GM12891 (cell line): ENCODE measurements around the gene STK16.

Experiments used
- PAX5 ChIP-seq: IDR thresholded peaks from 2 replicates; pipeline ENCODE4 v1.6.1; 2011; ENCODE audit warnings: low read length, moderate library complexity, mild to moderate bottlenecking; ENCODE audit not compliant: insufficient read depth, severe bottlenecking
- POLR2A ChIP-seq: IDR thresholded peaks from 2 replicates; pipeline ENCODE4 v1.6.1; 2011; ENCODE audit warnings: low read depth, low read length, control low read depth
- POLR2AphosphoS5 ChIP-seq: IDR thresholded peaks from 2 replicates; pipeline ENCODE4 v1.6.1; 2011; ENCODE audit warnings: low read depth, low read length, control low read depth
- POU2F2 ChIP-seq: IDR thresholded peaks from 2 replicates; pipeline ENCODE4 v1.6.1; 2011; ENCODE audit warnings: low read depth, mild to moderate bottlenecking, control low read depth, low read length, moderate library complexity
- SPI1 ChIP-seq: IDR thresholded peaks from 2 replicates; pipeline ENCODE4 v1.6.1; 2011; ENCODE audit warnings: low read depth, low read length, control low read depth
- TAF1 ChIP-seq: IDR thresholded peaks from 2 replicates; pipeline ENCODE4 v1.6.1; 2011; ENCODE audit warnings: low read depth, low read length, control low read depth

DNA sequence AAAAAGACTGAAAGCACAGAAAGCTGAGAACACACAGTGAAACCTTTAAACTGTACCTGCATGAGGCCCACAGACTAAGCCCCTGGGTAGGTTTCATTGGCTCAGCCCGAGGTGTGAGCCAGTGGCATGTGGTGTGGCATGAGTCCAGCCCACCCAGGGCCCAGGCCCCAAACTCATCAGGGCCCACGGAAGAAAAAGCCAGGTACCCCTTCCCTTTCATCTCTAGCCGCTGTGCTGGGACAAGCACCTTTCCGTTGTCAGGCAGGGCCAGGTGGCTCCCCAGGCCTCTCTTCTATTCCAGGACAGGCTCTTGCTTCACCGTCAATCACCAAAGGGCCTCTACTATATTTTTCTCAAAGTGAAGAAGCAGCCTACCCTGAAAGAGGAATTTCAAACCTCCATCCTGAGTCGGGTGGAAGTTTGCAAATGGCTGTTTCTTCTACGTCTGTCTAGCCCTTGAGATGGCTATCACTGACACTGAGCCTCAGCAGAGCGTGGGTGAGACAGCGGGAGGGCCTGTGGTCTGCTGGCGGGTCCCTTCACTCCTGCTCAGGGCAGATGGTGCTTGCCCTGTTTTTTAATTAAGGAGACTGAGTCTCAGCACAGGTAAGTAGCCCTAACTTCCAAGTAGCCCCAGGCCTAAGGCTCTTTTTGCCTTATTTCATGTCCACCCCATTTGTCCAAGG is 42.4 kb downstream of the STK16 start:
- TF ChIP-seq POLR2A (peak; percentile 19; the same call in 1 of the 2 replicates), PAX5 (no peak), TAF1 (no peak), POLR2AphosphoS5 (no peak), POU2F2 (no peak), SPI1 (no peak)
